ENCODE measurements around the gene TFF2.
A peak's percentile ranks its signal among the peaks of the same experiment; 100 is the strongest.

DNA sequence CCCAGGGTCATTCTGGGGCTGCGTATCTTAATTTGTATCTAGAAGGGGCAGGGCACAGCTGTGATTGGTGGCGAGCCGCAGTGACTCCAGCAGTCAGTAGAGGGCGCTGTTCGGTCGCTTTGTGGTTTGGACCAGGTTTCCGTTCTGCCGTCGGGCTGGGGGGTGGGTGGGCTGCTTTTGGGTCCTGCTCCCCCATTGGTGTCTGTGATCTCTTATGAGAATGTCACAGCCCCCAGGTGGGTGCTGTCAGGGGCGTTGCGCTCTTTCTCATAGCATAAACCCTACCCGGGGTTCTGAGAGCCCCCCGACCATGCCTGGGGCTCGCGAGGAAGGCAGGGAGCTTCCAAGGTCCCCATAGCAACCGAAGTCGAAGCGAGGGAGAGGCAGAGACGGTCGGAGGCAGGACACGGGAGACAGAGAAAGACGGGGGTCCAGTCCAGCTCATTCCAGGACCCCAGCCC is 41.0 kb downstream of the TFF2 start:
- TF ChIP-seq, protein P1, sequence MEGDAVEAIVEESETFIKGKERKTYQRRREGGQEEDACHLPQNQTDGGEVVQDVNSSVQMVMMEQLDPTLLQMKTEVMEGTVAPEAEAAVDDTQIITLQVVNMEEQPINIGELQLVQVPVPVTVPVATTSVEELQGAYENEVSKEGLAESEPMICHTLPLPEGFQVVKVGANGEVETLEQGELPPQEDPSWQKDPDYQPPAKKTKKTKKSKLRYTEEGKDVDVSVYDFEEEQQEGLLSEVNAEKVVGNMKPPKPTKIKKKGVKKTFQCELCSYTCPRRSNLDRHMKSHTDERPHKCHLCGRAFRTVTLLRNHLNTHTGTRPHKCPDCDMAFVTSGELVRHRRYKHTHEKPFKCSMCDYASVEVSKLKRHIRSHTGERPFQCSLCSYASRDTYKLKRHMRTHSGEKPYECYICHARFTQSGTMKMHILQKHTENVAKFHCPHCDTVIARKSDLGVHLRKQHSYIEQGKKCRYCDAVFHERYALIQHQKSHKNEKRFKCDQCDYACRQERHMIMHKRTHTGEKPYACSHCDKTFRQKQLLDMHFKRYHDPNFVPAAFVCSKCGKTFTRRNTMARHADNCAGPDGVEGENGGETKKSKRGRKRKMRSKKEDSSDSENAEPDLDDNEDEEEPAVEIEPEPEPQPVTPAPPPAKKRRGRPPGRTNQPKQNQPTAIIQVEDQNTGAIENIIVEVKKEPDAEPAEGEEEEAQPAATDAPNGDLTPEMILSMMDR (IDR thresholded peaks at IDR 0.05): peak; percentile 57 to 70 (median 69)
- TF ChIP-seq POLR2A (IDR thresholded peaks at IDR 0.05) (no peak), EP300 (IDR thresholded peaks at IDR 0.05) (no peak)
